Thymus (tissue), 11 donors: ENCODE measurements around the gene FOSB. TPM values are rescaled to one million over a fixed set of nuclear protein-coding genes. Genes with fewer than 3 reads are reported as not detected.
A peak's percentile ranks its signal among the peaks of the same experiment; 100 is the strongest.

ENCODE experiments used
- DNase-seq, 9 donors: peaks; one replicate each; pipeline ENCODE4 v3.0.0-alpha.2; 2013; ENCODE audit warnings: low spot score in 9 of 9, low read depth in 6 of 9, missing footprints in 1 of 9
- H3K27ac ChIP-seq, 2 donors: one replicate each; pipeline ENCODE4 v1.5.1; 2013; ENCODE audit warnings: control low read depth in 1 of 2, low read depth in 1 of 2, low read length in 1 of 2, mild to moderate bottlenecking in 1 of 2, moderate library complexity in 1 of 2
- H3K27me3 ChIP-seq, 2 donors: one replicate each; pipeline ENCODE4 v1.5.1; 2013; ENCODE audit warnings: low read length in 1 of 2; ENCODE audit not compliant: control insufficient read depth in 2 of 2, insufficient read depth in 1 of 2
- H3K36me3 ChIP-seq, 2 donors: one replicate each; pipeline ENCODE4 v1.5.1; 2013; ENCODE audit warnings: low read length in 1 of 2, mild to moderate bottlenecking in 1 of 2, moderate library complexity in 1 of 2; ENCODE audit not compliant: control insufficient read depth in 2 of 2, insufficient read depth in 2 of 2
- H3K4me1 ChIP-seq, 2 donors: one replicate each; pipeline ENCODE4 v1.5.1; 2013; ENCODE audit warnings: low read length in 2 of 2; ENCODE audit not compliant: control insufficient read depth in 2 of 2, insufficient read depth in 2 of 2
- H3K4me3 ChIP-seq, 2 donors: one replicate each; pipeline ENCODE4 v1.5.1; 2013; ENCODE audit warnings: low read length in 2 of 2, control low read depth in 1 of 2, mild to moderate bottlenecking in 1 of 2
- H3K9me3 ChIP-seq, 2 donors: one replicate each; pipeline ENCODE4 v1.5.1; 2013; ENCODE audit warnings: low read length in 1 of 2, mild to moderate bottlenecking in 1 of 2; ENCODE audit not compliant: control insufficient read depth in 2 of 2, insufficient read depth in 1 of 2
- WGBS: extraction: QIAGEN DNeasy Blood & Tissue Kit; methylation state at CpG from one replicate; pipeline ENCODE4 v1.1.7; 2013; 5-methylcytosine and 5-hydroxymethylcytosine counted together
- polyA plus RNA-seq: library from polyadenylated mRNA; stranded (reverse); fragments of 200-250 nt; gene quantifications from one replicate; pipeline ENCODE4 v1.2.3, GENCODE V29; 2013
- total RNA-seq: library from RNA; stranded (reverse); fragments of 120-200 nt; gene quantifications from one replicate; pipeline ENCODE4 v1.2.4, GENCODE V29; 2013
- donor health status: healthy.

The FOSB gene
- total and polyA plus RNA-seq, 2 donors: 6.1 to 7.1 TPM

GRCh38 chr19:45446295-45446694, 21.5 kb upstream of the FOSB start:
- no peak overlapping the region for H3K27ac ChIP-seq
- H3K27me3 ChIP-seq: peaks cover 25 to 46% of the 10 kb centered on the region in 2 donors
- WGBS: 89% methylated on average over 6 of the region's 6 CpGs
- no peaks in the 10 kb centered on the region for H3K36me3 ChIP-seq
- H3K4me1 ChIP-seq: peaks cover 27 to 37% of the 10 kb centered on the region in 2 donors
- peak in 1 of 9 donors; percentile 62 for DNase-seq
- H3K4me3 ChIP-seq: no peak overlapping the region
- H3K9me3 ChIP-seq: no peaks in the 10 kb centered on the region

GRCh38 chr19:45446944-45447343, 20.9 kb upstream of the FOSB start:
- Histone ChIP-seq H3K27me3 (peaks cover 25 to 44% of the 10 kb centered on the region in 2 donors), H3K27ac (no peak overlapping the region), H3K36me3 (no peaks in the 10 kb centered on the region), H3K4me3 (no peak overlapping the region), H3K9me3 (no peaks in the 10 kb centered on the region), H3K4me1 (peaks cover 34 to 43% of the 10 kb centered on the region in 2 donors)
- DNase-seq: no peak
- 97% methylated on average over 7 of the region's 7 CpGs for WGBS

- H3K4me3 ChIP-seq: no peak overlapping the region
- no peak for DNase-seq
- no peaks in the 10 kb centered on the region for H3K9me3 ChIP-seq
- peaks cover 28 to 45% of the 10 kb centered on the region in 2 donors for H3K4me1 ChIP-seq
- no peak overlapping the region for H3K27ac ChIP-seq
- peaks cover 12 to 30% of the 10 kb centered on the region in 2 donors for H3K27me3 ChIP-seq
- H3K36me3 ChIP-seq: no peaks in the 10 kb centered on the region
- WGBS: 96% methylated on average over 3 of the region's 3 CpGs
Observed at GRCh38 chr19:45448425-45448756, 19.4 kb upstream of the FOSB start.

GRCh38 chr19:45448887-45449299, 18.9 kb upstream of the FOSB start:
- no peak for DNase-seq
- Histone ChIP-seq H3K36me3 (no peaks in the 10 kb centered on the region), H3K27me3 (peaks cover 7 to 25% of the 10 kb centered on the region in 2 donors), H3K9me3 (no peaks in the 10 kb centered on the region), H3K4me3 (no peak overlapping the region), H3K27ac (no peak overlapping the region), H3K4me1 (peaks cover 23 to 40% of the 10 kb centered on the region in 2 donors)
- WGBS: 82% methylated on average over 7 of the region's 7 CpGs

- WGBS: 8% methylated on average over 5 of the region's 5 CpGs
- H3K36me3 ChIP-seq: no peaks in the 10 kb centered on the region
- H3K4me3 ChIP-seq: peak overlapping the region; percentile 47 to 72
- peaks cover 0 to 16% of the 10 kb centered on the region in 2 donors for H3K27me3 ChIP-seq
- no peak for DNase-seq
- H3K9me3 ChIP-seq: no peaks in the 10 kb centered on the region
- H3K4me1 ChIP-seq: peaks cover 17 to 31% of the 10 kb centered on the region in 2 donors
- peak overlapping the region; percentile 34 to 72 for H3K27ac ChIP-seq
Observed at GRCh38 chr19:45450012-45450333, 17.8 kb upstream of the FOSB start.

- Histone ChIP-seq H3K4me3 (peak overlapping the region; percentile 60 to 72), H3K27ac (peak overlapping the region; percentile 72 to 91), H3K9me3 (no peaks in the 10 kb centered on the region), H3K27me3 (peaks cover 7 to 20% of the 10 kb centered on the region in 2 donors), H3K4me1 (peaks cover 19 to 43% of the 10 kb centered on the region in 2 donors), H3K36me3 (no peaks in the 10 kb centered on the region)
- WGBS: 3% methylated on average over 28 of the region's 28 CpGs
- peak in 4 of 9 donors; percentile 68 to 85 (median 69) for DNase-seq
Observed at GRCh38 chr19:45451131-45451849, 16.5 kb upstream of the FOSB start.

- Histone ChIP-seq H3K9me3 (no peaks in the 10 kb centered on the region), H3K4me1 (peaks cover 19 to 45% of the 10 kb centered on the region in 2 donors), H3K36me3 (no peaks in the 10 kb centered on the region), H3K27ac (peak overlapping the region; percentile 72 to 91), H3K4me3 (no peak overlapping the region), H3K27me3 (peaks cover 10 to 26% of the 10 kb centered on the region in 2 donors)
- no peak for DNase-seq
- WGBS: 84% methylated on average over 12 of the region's 12 CpGs
Observed at GRCh38 chr19:45451850-45452387, 15.9 kb upstream of the FOSB start.

GRCh38 chr19:45455707-45456499, 11.9 kb upstream of the FOSB start:
- no peaks in the 10 kb centered on the region for H3K36me3 ChIP-seq
- DNase-seq: peak in 1 of 9 donors; percentile 35
- H3K9me3 ChIP-seq: no peaks in the 10 kb centered on the region
- peak overlapping the region in 1 of 2 donors; percentile 78 for H3K27ac ChIP-seq
- H3K4me1 ChIP-seq: peaks cover 12 to 39% of the 10 kb centered on the region in 2 donors
- H3K27me3 ChIP-seq: peaks cover 10 to 24% of the 10 kb centered on the region in 2 donors
- WGBS: 5% methylated on average over 27 of the region's 27 CpGs
- no peak overlapping the region for H3K4me3 ChIP-seq

GRCh38 chr19:45456500-45456815, 11.3 kb upstream of the FOSB start:
- Histone ChIP-seq H3K27me3 (peaks cover 10 to 21% of the 10 kb centered on the region in 2 donors), H3K4me1 (peaks cover 8 to 39% of the 10 kb centered on the region in 2 donors), H3K36me3 (no peaks in the 10 kb centered on the region), H3K4me3 (no peak overlapping the region), H3K9me3 (no peaks in the 10 kb centered on the region), H3K27ac (no peak overlapping the region)
- DNase-seq: no peak
- WGBS: 36% methylated on average over 2 of the region's 2 CpGs
